K562 (cell line): ENCODE data around the gene ATP8A1. TPM values are rescaled to one million over a fixed set of nuclear protein-coding genes. Genes with fewer than 3 reads are reported as not detected.

Source experiments
- ATAC-seq: fragments of 200-7000 bp; cut with Tn5 transposase; 3 replicates; pipeline ENCODE4 v1.9.1; 2020; ENCODE audit warnings: moderate library complexity
- BruUV-seq: library from RNA; stranded (reverse); fragments of 400-500 nt; replicated peaks from 2 replicates; lab custom pipeline; 2021; lab: Mats Ljungman, UMichigan
- CTCF ChIA-PET: fragments of 300-600 bp; formaldehyde crosslinking; extraction: SDS; loops from one replicate; lab custom pipeline; 2021; ENCODE audit warnings: low intra/inter-chr PET ratio; lab: Yijun Ruan, JAX
- POLR2A ChIA-PET: fragments of 300-600, 350-650 bp; sonication (Branson Sonifier 250); formaldehyde crosslinking; extraction: SDS; loops from one replicate; lab custom pipeline; 2021; ENCODE audit warnings: antibody characterized with exemption, inconsistent platforms; lab: Yijun Ruan, JAX
- DNase-seq, 4 experiments: peaks; one replicate each; pipeline versions ENCODE4 v3.0.0 to v3.0.0-alpha.2; 2011 to 2018; ENCODE audit warnings: low spot score in 3 of 4, mixed read lengths in 3 of 4; ENCODE audit errors: extremely low read depth in 1 of 4
- FAIRE-seq: peaks from 2 replicates; lab custom pipeline; 2011; peaks lifted over from hg19 to GRCh38; lab: Jason Lieb, UNC
- H2AFZ ChIP-seq: 2 replicates; pipeline ENCODE4 v1.6.0; 2011; ENCODE audit warnings: low read depth, low read length, control low read depth, inconsistent platforms
- H3K27ac ChIP-seq: fragments of 200-600 bp; 3 replicates; pipeline ENCODE4 v1.8.0; 2011; ENCODE audit warnings: low read depth, mild to moderate bottlenecking, control low read depth, inconsistent platforms, low read length, moderate library complexity, mixed read lengths; ENCODE audit errors: extremely low read depth
- H3K27me3 ChIP-seq, 2 experiments: fragments of 300-600 bp in 1 of 2; 2 replicates in 1 of 2; 3 replicates in 1 of 2; pipeline versions ENCODE4 v1.6.0 to v1.8.0; 2011; ENCODE audit warnings: inconsistent platforms in 2 of 2, low read length in 2 of 2, mild to moderate bottlenecking in 1 of 2, mixed read lengths in 1 of 2, moderate library complexity in 1 of 2; ENCODE audit not compliant: control insufficient read depth in 2 of 2, insufficient read depth in 2 of 2
- H3K36me3 ChIP-seq: fragments of 300-600 bp; 3 replicates; pipeline ENCODE4 v1.8.0; 2011; ENCODE audit warnings: mild to moderate bottlenecking, low read length, inconsistent platforms; ENCODE audit not compliant: control insufficient read depth, insufficient read depth
- H3K4me1 ChIP-seq, 2 experiments: fragments of 200-600 bp in 1 of 2; replicated peaks in 1 of 2; 2 replicates in 1 of 2; 3 replicates in 1 of 2; pipeline versions ENCODE4 v1.5.1 to v1.8.0; 2011; ENCODE audit warnings: inconsistent platforms in 2 of 2, low read length in 2 of 2, mild to moderate bottlenecking in 1 of 2, mixed read lengths in 1 of 2, moderate library complexity in 1 of 2; ENCODE audit not compliant: control insufficient read depth in 2 of 2, insufficient read depth in 2 of 2
- H3K4me2 ChIP-seq: 2 replicates; pipeline ENCODE4 v1.6.1; 2011; ENCODE audit warnings: low read length, control low read depth, inconsistent platforms, mixed read lengths; ENCODE audit not compliant: insufficient read depth
- H3K4me3 ChIP-seq: fragments of 200-600 bp; sonication (generic), shearing (Covaris generic); 2 replicates; pipeline ENCODE4 v1.5.1; 2016; ENCODE audit warnings: control low read depth, inconsistent platforms
- H3K79me2 ChIP-seq: fragments of 200-600 bp; 3 replicates; pipeline ENCODE4 v1.8.0; 2011; ENCODE audit warnings: low read length, inconsistent platforms; ENCODE audit not compliant: control insufficient read depth, insufficient read depth
- H3K9ac ChIP-seq, 2 experiments: 2 replicates each; pipeline versions ENCODE4 v1.6.0 to v1.6.1; 2011; ENCODE audit warnings: low read depth in 2 of 2, low read length in 2 of 2, control low read depth in 1 of 2, inconsistent platforms in 1 of 2, mild to moderate bottlenecking in 1 of 2, mixed read lengths in 1 of 2; ENCODE audit not compliant: insufficient read depth in 1 of 2
- H3K9me1 ChIP-seq: one replicate; pipeline ENCODE4 v1.6.0; 2011; ENCODE audit warnings: inconsistent platforms, mild to moderate bottlenecking, low read length, moderate library complexity; ENCODE audit not compliant: control insufficient read depth, insufficient read depth
- H3K9me3 ChIP-seq: replicated peaks from 2 replicates; pipeline ENCODE4 v1.5.1; 2011; ENCODE audit warnings: low read depth, low read length, inconsistent platforms; ENCODE audit not compliant: control insufficient read depth, insufficient read depth
- H4K20me1 ChIP-seq: replicated peaks from 2 replicates; pipeline ENCODE4 v1.6.1; 2011; ENCODE audit warnings: low read length, inconsistent platforms, mixed read lengths; ENCODE audit not compliant: control insufficient read depth, insufficient read depth
- BMI1 ChIP-seq: fragments of 150-350 bp; IDR thresholded peaks from 2 replicates; pipeline ENCODE4 v1.6.1; 2014; ENCODE audit warnings: low read length
- FOSL1 ChIP-seq: fragments of 200-800 bp; sonication (Bioruptor generic); conservative IDR thresholded peaks from 2 replicates; pipeline ENCODE4 v1.6.1; 2016; ENCODE audit warnings: missing genetic modification characterization, missing compliant biosample characterization
- NCOA2 ChIP-seq, 2 experiments: fragments of 450-650 bp; IDR thresholded peaks; 2 replicates each; pipeline ENCODE4 v1.6.1; 2018; ENCODE audit warnings: mild to moderate bottlenecking in 2 of 2, moderate library complexity in 1 of 2; ENCODE audit not compliant: partially characterized antibody in 2 of 2
- NUFIP1 ChIP-seq: fragments of 450-650 bp; IDR thresholded peaks from 2 replicates; pipeline ENCODE4 v1.6.1; 2018; ENCODE audit not compliant: partially characterized antibody
- RHOXF2B ChIP-seq: fragments of 250-450 bp; sonication (Bioruptor Pico); conservative IDR thresholded peaks from 2 replicates; pipeline ENCODE4 v1.5.1; 2021
- TAF15 ChIP-seq: fragments of 200-400 bp; formaldehyde crosslinking; IDR thresholded peaks from 2 replicates; pipeline ENCODE4 v1.6.1; 2017; ENCODE audit warnings: mild to moderate bottlenecking, low read depth, low read length, moderate library complexity
- ZNF232 ChIP-seq: sonication (generic); formaldehyde crosslinking; IDR thresholded peaks from 2 replicates; pipeline ENCODE4 v1.8.0; 2022; ENCODE audit warnings: mild to moderate bottlenecking, missing genetic modification reagents
- ZNF717 ChIP-seq: fragments of 250-450 bp; sonication (Bioruptor Pico); IDR thresholded peaks from 2 replicates; pipeline ENCODE4 v1.5.0; 2021
- WGBS: fragments of 100-300 bp; shearing (Covaris generic); methylation state at CpG from one replicate; pipeline ENCODE4 v1.1.6; 2016; ENCODE audit warnings: low coverage, mixed read lengths; ENCODE audit not compliant: insufficient coverage; ENCODE audit errors: missing lambda C conversion rate; 5-methylcytosine and 5-hydroxymethylcytosine counted together
- in situ Hi-C: fragments of 300-500 bp; cut with MboI; formaldehyde crosslinking; loops from 4 replicates; pipeline ENCODE4 v1.15.0; 2018; ENCODE audit warnings: inconsistent platforms, mixed read lengths
- intact Hi-C: fragments of 100-400 bp; cut with micrococcal nuclease; formaldehyde crosslinking; loops from 2 replicates; pipeline ENCODE4 v1.14.2; 2022
- polyA plus RNA-seq, 8 experiments: library from polyadenylated mRNA; depleted of rRNA in 4 of 8; stranded (reverse) in 5 of 8; unstranded in 3 of 8; fragments of >200 nt; fragmentation: Nextera tagmentation in 2 of 8; fragmentation: Illumina TruSeq in 1 of 8; extraction: Ambion mirVana in 2 of 8; extraction: Trizol in 1 of 8; gene quantifications; 2 replicates each; pipeline versions ENCODE4 v1.2.1 to v1.2.3, GENCODE V29; 2011 to 2014; ENCODE audit warnings: inconsistent platforms in 1 of 8, missing spikeins in 1 of 8
- total RNA-seq, 7 experiments: library from RNA; depleted of rRNA in 6 of 7; stranded (reverse); fragments of >200 nt in 6 of 7; fragmentation: Illumina TruSeq in 2 of 7; extraction: Trizol in 2 of 7; gene quantifications; 2 replicates each; pipeline versions ENCODE4 v1.2.1 to v1.2.3, GENCODE V29; 2011 to 2021; ENCODE audit warnings: low replicate concordance in 1 of 7
- TF ChIP-seq, protein P1 (sequence below): fragments of 450-650 bp; IDR thresholded peaks from one replicate; pipeline ENCODE4 v1.6.1; 2018; ENCODE audit warnings: mild to moderate bottlenecking, moderate library complexity; ENCODE audit not compliant: partially characterized antibody
- TF ChIP-seq, protein P2 (sequence below): fragments of 450-650 bp; formaldehyde crosslinking; IDR thresholded peaks from 2 replicates; pipeline ENCODE4 v1.4.0; 2022; ENCODE audit warnings: mild to moderate bottlenecking, moderate library complexity
- TF ChIP-seq, protein P3 (sequence below): fragments of 250-450 bp; sonication (Bioruptor Pico); IDR thresholded peaks from 2 replicates; pipeline ENCODE4 v1.8.0; 2022; ENCODE audit warnings: inconsistent platforms
- TF ChIP-seq, protein P4 (sequence below): sonication (generic); formaldehyde crosslinking; IDR thresholded peaks from 2 replicates; pipeline ENCODE4 v1.8.0; 2022; ENCODE audit warnings: missing genetic modification reagents, mild to moderate bottlenecking, borderline replicate concordance
- TF ChIP-seq, protein P5 (sequence below), 2 experiments: fragments of 250-450 bp in 1 of 2; fragments of 450-650 bp in 1 of 2; sonication (Bioruptor Pico) in 1 of 2; IDR thresholded peaks; 2 replicates each; pipeline versions ENCODE4 v1.6.1 to v1.8.0; 2016 to 2021; ENCODE audit warnings: mild to moderate bottlenecking in 2 of 2, moderate library complexity in 2 of 2, missing compliant biosample characterization in 1 of 2, missing genetic modification characterization in 1 of 2

ATP8A1 gene
- total and polyA plus RNA-seq, 9 of the 15 experiments (the other 6 are each of a cell fraction or from before 2014, with no cell fraction given), result 0.05 to 0.29 (median 0.07) TPM; not detected in 2

DNA sequence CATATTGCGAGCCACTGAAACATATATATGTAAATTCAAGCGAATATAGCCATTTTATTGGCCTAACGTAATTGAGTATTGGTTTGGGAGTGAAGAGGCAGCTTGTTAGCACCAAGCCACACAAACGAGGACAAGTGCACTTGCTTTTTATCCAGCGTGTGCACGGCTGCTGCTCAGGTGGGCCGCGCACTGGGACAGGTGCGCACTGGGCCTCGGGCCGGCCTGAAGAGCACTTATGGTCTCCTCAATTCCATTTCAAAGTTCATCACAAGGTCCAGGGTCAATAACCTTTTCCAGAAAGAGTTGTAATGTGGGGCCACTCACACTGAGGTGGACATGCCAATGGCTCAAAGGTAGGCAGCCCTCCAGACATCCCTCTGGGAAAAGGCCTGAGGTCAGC, 95.9 kb downstream of the ATP8A1 start:
- Histone ChIP-seq H3K9me1 (no peaks in the 10 kb centered on the region), H3K4me2 (no peak overlapping the region), H3K27ac (no peak overlapping the region), H3K9me3 (no peaks in the 10 kb centered on the region), H4K20me1 (no peaks in the 10 kb centered on the region), H2AFZ (no peak overlapping the region), H3K27me3 (no peaks in the 10 kb centered on the region), H3K4me1 (no peaks in the 10 kb centered on the region), H3K36me3 (no peaks in the 10 kb centered on the region), H3K9ac (no peak overlapping the region)
- DNase-seq (no peak), FAIRE-seq (no peak), ATAC-seq (no peak)
- BruUV-seq, result no TSS peak
- WGBS, result under 1% methylated on average over 11 of the region's 11 CpGs
- POLR2A ChIA-PET, result no interaction called here
- in situ Hi-C loops (loop anchor here (10.0 kb wide), 1 partner anchor 314 kb away; no protein-coding TSS in a partner anchor), intact Hi-C loops (no loop called here)
- CTCF ChIA-PET, result no interaction called here
- TF ChIP-seq BMI1 (no peak), FOSL1 (no peak), RHOXF2B (CRISPR knock-in tag) (no peak), TAF15 (no peak), ZNF717 (CRISPR knock-in tag) (no peak), ZNF232 (CRISPR knock-in tag) (no peak), NUFIP1 (no peak), NCOA2 (IDR thresholded peaks at IDR 0.05; ENCODE audit: partially characterized antibody in 2 of 2) (no peak)
- TF ChIP-seq, protein P1, sequence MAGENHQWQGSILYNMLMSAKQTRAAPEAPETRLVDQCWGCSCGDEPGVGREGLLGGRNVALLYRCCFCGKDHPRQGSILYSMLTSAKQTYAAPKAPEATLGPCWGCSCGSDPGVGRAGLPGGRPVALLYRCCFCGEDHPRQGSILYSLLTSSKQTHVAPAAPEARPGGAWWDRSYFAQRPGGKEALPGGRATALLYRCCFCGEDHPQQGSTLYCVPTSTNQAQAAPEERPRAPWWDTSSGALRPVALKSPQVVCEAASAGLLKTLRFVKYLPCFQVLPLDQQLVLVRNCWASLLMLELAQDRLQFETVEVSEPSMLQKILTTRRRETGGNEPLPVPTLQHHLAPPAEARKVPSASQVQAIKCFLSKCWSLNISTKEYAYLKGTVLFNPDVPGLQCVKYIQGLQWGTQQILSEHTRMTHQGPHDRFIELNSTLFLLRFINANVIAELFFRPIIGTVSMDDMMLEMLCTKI, result no peak
- TF ChIP-seq, protein P2, sequence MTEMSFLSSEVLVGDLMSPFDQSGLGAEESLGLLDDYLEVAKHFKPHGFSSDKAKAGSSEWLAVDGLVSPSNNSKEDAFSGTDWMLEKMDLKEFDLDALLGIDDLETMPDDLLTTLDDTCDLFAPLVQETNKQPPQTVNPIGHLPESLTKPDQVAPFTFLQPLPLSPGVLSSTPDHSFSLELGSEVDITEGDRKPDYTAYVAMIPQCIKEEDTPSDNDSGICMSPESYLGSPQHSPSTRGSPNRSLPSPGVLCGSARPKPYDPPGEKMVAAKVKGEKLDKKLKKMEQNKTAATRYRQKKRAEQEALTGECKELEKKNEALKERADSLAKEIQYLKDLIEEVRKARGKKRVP (CRISPR knock-in tag), result no peak
- TF ChIP-seq, protein P3, sequence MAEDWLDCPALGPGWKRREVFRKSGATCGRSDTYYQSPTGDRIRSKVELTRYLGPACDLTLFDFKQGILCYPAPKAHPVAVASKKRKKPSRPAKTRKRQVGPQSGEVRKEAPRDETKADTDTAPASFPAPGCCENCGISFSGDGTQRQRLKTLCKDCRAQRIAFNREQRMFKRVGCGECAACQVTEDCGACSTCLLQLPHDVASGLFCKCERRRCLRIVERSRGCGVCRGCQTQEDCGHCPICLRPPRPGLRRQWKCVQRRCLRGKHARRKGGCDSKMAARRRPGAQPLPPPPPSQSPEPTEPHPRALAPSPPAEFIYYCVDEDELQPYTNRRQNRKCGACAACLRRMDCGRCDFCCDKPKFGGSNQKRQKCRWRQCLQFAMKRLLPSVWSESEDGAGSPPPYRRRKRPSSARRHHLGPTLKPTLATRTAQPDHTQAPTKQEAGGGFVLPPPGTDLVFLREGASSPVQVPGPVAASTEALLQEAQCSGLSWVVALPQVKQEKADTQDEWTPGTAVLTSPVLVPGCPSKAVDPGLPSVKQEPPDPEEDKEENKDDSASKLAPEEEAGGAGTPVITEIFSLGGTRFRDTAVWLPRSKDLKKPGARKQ (CRISPR knock-in tag), result no peak
- TF ChIP-seq, protein P4, sequence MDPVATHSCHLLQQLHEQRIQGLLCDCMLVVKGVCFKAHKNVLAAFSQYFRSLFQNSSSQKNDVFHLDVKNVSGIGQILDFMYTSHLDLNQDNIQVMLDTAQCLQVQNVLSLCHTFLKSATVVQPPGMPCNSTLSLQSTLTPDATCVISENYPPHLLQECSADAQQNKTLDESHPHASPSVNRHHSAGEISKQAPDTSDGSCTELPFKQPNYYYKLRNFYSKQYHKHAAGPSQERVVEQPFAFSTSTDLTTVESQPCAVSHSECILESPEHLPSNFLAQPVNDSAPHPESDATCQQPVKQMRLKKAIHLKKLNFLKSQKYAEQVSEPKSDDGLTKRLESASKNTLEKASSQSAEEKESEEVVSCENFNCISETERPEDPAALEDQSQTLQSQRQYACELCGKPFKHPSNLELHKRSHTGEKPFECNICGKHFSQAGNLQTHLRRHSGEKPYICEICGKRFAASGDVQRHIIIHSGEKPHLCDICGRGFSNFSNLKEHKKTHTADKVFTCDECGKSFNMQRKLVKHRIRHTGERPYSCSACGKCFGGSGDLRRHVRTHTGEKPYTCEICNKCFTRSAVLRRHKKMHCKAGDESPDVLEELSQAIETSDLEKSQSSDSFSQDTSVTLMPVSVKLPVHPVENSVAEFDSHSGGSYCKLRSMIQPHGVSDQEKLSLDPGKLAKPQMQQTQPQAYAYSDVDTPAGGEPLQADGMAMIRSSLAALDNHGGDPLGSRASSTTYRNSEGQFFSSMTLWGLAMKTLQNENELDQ (CRISPR knock-in tag), result no peak
- TF ChIP-seq, protein P5, sequence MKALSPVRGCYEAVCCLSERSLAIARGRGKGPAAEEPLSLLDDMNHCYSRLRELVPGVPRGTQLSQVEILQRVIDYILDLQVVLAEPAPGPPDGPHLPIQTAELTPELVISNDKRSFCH (CRISPR knock-in tag; IDR thresholded peaks at IDR 0.05), result no peak
- TF ChIP-seq, protein P5 (tag; IDR thresholded peaks at IDR 0.05), result no peak
- TF ChIP-seq, all 486 proteins: peak for 0
- H3K4me3 ChIP-seq, result no peak overlapping the region
- no peaks in the 10 kb centered on the region for H3K79me2 ChIP-seq
